GM12878 (cell line): Measurements from ENCODE around the gene MMD2. TPM values are rescaled to one million over a fixed set of nuclear protein-coding genes. Genes with fewer than 3 reads are reported as not detected.

ENCODE experiments used
- E2F4 ChIP-seq: IDR thresholded peaks from 2 replicates; pipeline ENCODE4 v1.6.1; 2012; ENCODE audit warnings: low read depth, low read length, improper control_type of control experiment
- FOXM1 ChIP-seq: IDR thresholded peaks from 2 replicates; pipeline ENCODE4 v1.6.1; 2012; ENCODE audit warnings: low read depth, mild to moderate bottlenecking, inconsistent platforms, low read length, moderate library complexity
- GATAD2B ChIP-seq: fragments of 450-650 bp; conservative IDR thresholded peaks from 2 replicates; pipeline ENCODE4 v1.6.1; 2017; ENCODE audit warnings: low read depth, mild to moderate bottlenecking, moderate library complexity
- HCFC1 ChIP-seq: fragments of 150-350 bp; IDR thresholded peaks from 2 replicates; pipeline ENCODE4 v1.6.1; 2014; ENCODE audit warnings: low read length
- MTA2 ChIP-seq: fragments of 450-650 bp; IDR thresholded peaks from 2 replicates; pipeline ENCODE4 v1.6.1; 2016; ENCODE audit warnings: low read depth, mild to moderate bottlenecking, moderate library complexity
- MTA3 ChIP-seq: IDR thresholded peaks from 2 replicates; pipeline ENCODE4 v1.6.1; 2012; ENCODE audit warnings: low read length, inconsistent platforms, borderline replicate concordance
- polyA plus RNA-seq, 11 experiments: library from polyadenylated mRNA; depleted of rRNA in 4 of 11; unstranded in 6 of 11; stranded (reverse) in 5 of 11; fragments of >200 nt; fragmentation: Nextera tagmentation in 4 of 11; fragmentation: Illumina TruSeq in 1 of 11; extraction: Ambion mirVana in 4 of 11; extraction: Trizol in 1 of 11; gene quantifications; 1 replicate in 1 of 11; 2 replicates in 10 of 11; pipeline versions ENCODE4 v1.2.1 to v1.2.3, GENCODE V29; 2011 to 2016; ENCODE audit warnings: inconsistent platforms in 2 of 11, missing spikeins in 2 of 11, low read depth in 1 of 11
- total RNA-seq, 4 experiments: library from RNA; depleted of rRNA in 3 of 4; stranded (reverse); fragments of >200 nt in 3 of 4; fragmentation: Illumina TruSeq in 1 of 4; extraction: Trizol in 1 of 4; gene quantifications; 2 replicates each; pipeline versions ENCODE4 v1.2.1 to v1.2.3, GENCODE V29; 2013 to 2021
- TF ChIP-seq, protein P1 (sequence below): IDR thresholded peaks from 2 replicates; pipeline ENCODE4 v1.6.1; 2012; ENCODE audit warnings: improper control_type of control experiment, low read depth, low read length; ENCODE audit not compliant: insufficient replicate concordance

MMD2 gene
- total and polyA plus RNA-seq, 10 of the 15 experiments (the other 5 are each of a cell fraction or from before 2014, with no cell fraction given): not detected

- TF ChIP-seq, protein P1, sequence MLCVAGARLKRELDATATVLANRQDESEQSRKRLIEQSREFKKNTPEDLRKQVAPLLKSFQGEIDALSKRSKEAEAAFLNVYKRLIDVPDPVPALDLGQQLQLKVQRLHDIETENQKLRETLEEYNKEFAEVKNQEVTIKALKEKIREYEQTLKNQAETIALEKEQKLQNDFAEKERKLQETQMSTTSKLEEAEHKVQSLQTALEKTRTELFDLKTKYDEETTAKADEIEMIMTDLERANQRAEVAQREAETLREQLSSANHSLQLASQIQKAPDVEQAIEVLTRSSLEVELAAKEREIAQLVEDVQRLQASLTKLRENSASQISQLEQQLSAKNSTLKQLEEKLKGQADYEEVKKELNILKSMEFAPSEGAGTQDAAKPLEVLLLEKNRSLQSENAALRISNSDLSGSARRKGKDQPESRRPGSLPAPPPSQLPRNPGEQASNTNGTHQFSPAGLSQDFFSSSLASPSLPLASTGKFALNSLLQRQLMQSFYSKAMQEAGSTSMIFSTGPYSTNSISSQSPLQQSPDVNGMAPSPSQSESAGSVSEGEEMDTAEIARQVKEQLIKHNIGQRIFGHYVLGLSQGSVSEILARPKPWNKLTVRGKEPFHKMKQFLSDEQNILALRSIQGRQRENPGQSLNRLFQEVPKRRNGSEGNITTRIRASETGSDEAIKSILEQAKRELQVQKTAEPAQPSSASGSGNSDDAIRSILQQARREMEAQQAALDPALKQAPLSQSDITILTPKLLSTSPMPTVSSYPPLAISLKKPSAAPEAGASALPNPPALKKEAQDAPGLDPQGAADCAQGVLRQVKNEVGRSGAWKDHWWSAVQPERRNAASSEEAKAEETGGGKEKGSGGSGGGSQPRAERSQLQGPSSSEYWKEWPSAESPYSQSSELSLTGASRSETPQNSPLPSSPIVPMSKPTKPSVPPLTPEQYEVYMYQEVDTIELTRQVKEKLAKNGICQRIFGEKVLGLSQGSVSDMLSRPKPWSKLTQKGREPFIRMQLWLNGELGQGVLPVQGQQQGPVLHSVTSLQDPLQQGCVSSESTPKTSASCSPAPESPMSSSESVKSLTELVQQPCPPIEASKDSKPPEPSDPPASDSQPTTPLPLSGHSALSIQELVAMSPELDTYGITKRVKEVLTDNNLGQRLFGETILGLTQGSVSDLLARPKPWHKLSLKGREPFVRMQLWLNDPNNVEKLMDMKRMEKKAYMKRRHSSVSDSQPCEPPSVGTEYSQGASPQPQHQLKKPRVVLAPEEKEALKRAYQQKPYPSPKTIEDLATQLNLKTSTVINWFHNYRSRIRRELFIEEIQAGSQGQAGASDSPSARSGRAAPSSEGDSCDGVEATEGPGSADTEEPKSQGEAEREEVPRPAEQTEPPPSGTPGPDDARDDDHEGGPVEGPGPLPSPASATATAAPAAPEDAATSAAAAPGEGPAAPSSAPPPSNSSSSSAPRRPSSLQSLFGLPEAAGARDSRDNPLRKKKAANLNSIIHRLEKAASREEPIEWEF: no peak
- TF ChIP-seq MTA2: no peak
- TF ChIP-seq FOXM1: no peak
- no peak for TF ChIP-seq HCFC1
- TF ChIP-seq GATAD2B: no peak
- TF ChIP-seq E2F4: no peak
- no peak for TF ChIP-seq MTA3
Observed at GRCh38 chr7:4993471-4993870, 34.5 kb upstream of the MMD2 start (continued).
